Activated T-helper 17 cell treated with anti-CD3 and anti-CD28 coated beads, Interleukin-2, amount 50 U/mL, for 72 hours (primary cell): ENCODE measurements around the gene TSHZ2. TPM values are rescaled to one million over a fixed set of nuclear protein-coding genes. Genes with fewer than 3 reads are reported as not detected.
A peak's percentile ranks its signal among the peaks of the same experiment; 100 is the strongest.

Experiments used
- ATAC-seq: fragments of 150-1000 bp; cut with Tn5 transposase; replicated peaks from 2 replicates; pipeline ENCODE4 v1.10.0; 2021; ENCODE audit warnings: mild to moderate bottlenecking, moderate library complexity
- H3K27ac Mint-ChIP-seq: one replicate; pipeline ENCODE4 v1.8.0; 2022; ENCODE audit warnings: mixed read lengths
- H3K27me3 Mint-ChIP-seq: one replicate; pipeline ENCODE4 v1.8.0; 2022; ENCODE audit warnings: mixed read lengths
- H3K36me3 Mint-ChIP-seq: one replicate; pipeline ENCODE4 v1.8.0; 2022; ENCODE audit warnings: low read depth, mild to moderate bottlenecking, mixed read lengths
- H3K4me1 Mint-ChIP-seq: one replicate; pipeline ENCODE4 v1.8.0; 2022; ENCODE audit warnings: mixed read lengths
- H3K4me3 Mint-ChIP-seq: one replicate; pipeline ENCODE4 v1.8.0; 2022; ENCODE audit warnings: mild to moderate bottlenecking, mixed read lengths
- H3K9me3 Mint-ChIP-seq: one replicate; pipeline ENCODE4 v1.8.0; 2022; ENCODE audit warnings: mixed read lengths
- total RNA-seq, 2 donors: library from RNA; stranded (reverse); gene quantifications; one replicate each; pipeline ENCODE4 v1.2.3, GENCODE V29; 2022

TSHZ2 gene
- total RNA-seq, 2 donors from 2014 or later = 29.8 to 58.2 TPM

DNA sequence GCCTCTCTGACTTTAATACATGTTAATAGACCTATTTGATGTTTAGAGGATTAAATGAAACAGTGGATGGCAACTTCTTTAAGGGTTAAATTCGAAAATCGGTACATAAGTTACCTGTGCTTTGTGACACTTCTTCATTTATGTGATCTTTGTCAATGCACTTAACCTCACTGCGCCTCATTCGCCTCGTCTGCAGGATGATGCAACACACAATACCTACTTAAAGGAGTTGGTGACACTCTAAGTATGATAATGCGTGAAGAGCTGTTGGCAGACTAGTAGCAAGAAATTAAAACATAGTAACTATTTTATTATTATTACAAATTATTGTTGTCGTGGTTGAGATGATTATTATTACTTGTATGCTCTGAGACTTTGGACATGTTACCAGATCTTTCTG, 92.8 kb downstream of the TSHZ2 start:
- Mint-ChIP-seq H3K9me3 (no peaks in the 10 kb centered on the region), H3K27ac (no peak overlapping the region), H3K36me3 (peaks cover 15% of the 10 kb centered on the region), H3K4me3 (no peak overlapping the region), H3K27me3 (peaks cover 3% of the 10 kb centered on the region), H3K4me1 (peaks cover 30% of the 10 kb centered on the region)
- no peak for ATAC-seq

DNA sequence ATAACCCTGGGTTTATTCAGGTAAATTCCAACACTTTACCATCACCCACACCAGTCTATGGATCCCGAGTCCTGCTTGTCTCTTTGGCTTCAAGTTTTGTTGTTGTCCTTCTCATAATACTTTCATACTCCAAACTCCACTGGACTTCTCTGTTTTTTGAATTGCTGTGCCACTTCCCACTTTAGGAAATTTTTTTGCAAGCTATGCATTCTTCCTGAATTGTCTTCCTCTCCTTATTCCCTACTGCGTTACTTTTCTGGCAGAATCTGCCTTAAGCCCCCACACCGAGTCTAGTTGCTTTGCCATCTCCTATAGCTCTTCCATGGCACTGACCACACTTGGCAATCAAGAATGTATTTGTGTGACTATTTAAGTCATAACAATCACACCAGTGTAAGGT, 96.1 kb downstream of the TSHZ2 start:
- Mint-ChIP-seq H3K36me3 (peaks cover 21% of the 10 kb centered on the region), H3K27me3 (peaks cover 6% of the 10 kb centered on the region), H3K4me1 (peaks cover 22% of the 10 kb centered on the region), H3K27ac (no peak overlapping the region), H3K9me3 (no peaks in the 10 kb centered on the region), H3K4me3 (no peak overlapping the region)
- no peak for ATAC-seq

DNA sequence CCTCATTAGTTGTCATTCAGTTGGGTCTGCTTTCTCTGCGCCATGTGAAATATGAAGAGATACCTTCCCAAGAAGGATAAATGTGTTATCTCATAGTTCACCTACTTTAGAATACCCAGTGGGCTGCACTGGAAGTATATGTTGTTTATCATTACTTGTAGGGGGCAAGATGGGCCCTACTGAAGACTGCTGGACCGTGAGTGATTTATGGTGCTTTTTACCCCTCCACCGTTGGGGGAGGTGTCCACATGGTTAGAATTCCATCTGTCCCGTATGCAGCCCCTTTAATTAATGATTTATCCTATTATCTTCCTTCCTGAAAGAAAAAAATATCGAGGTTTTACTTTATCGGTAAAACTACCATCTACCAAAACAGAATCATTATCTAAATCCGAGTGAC, 97.0 kb downstream of the TSHZ2 start:
- Mint-ChIP-seq H3K4me3 (no peak overlapping the region), H3K27me3 (peaks cover 8% of the 10 kb centered on the region), H3K36me3 (peaks cover 25% of the 10 kb centered on the region), H3K27ac (peak overlapping the region; percentile 90), H3K4me1 (peaks cover 30% of the 10 kb centered on the region), H3K9me3 (peaks cover 4% of the 10 kb centered on the region)
- ATAC-seq = no peak

DNA sequence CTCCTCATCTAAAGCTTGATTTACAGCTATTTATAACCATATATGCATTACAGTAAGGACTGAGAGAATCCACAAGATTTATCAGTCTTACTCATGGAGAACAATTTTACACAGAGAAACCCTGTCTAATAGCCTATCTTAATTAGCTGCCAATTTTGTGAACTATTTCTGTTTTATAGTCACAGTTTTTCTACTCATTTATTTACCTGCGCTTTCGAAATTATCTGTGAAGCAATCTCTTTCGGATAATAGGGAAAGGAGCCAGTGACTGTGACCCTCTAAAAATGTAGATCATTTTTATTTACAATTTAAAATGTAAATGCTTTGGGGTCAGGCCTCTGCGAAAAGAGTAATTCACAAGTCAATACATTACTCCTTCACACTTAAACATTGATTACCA, 98.1 kb downstream of the TSHZ2 start:
- Mint-ChIP-seq H3K27ac (peak overlapping the region; percentile 90), H3K4me1 (peaks cover 31% of the 10 kb centered on the region), H3K27me3 (peaks cover 8% of the 10 kb centered on the region), H3K36me3 (peaks cover 27% of the 10 kb centered on the region), H3K9me3 (peaks cover 4% of the 10 kb centered on the region), H3K4me3 (peak overlapping the region; percentile 69)
- peak; percentile 13 for ATAC-seq

DNA sequence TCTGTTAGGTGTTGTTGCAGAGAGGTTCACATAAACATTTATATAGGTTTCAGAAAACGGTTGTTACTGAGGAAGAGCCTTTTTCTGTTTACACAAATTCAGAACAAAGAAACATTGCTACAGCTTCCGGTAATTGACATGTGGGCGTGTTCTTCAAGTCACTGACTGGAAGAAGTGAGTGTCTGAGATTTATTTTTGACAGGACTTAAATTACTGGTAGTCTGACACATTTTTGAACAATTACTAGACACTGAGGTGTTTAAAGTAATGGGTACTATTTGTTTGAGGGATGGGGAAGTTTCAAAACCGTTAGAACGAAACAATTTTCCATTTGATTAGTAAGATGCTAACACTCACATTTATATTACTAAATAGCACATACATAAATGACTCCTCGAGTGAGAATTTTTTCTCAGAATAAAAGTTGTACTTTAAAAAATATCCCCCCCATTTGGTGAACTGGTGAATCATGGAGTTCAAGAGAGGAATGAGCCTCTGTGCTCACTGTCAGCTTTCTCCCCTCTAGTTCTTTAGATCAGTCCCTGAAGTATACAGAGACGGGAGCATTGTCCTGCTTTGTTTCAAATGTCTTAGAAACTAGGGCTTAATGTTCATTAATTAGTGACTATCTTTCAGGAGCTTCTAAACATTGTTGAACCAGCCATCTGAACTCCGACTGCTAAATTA, 98.7 kb downstream of the TSHZ2 start:
- Mint-ChIP-seq H3K9me3 (peaks cover 4% of the 10 kb centered on the region), H3K4me3 (peak overlapping the region; percentile 69), H3K36me3 (peaks cover 27% of the 10 kb centered on the region), H3K27ac (peak overlapping the region; percentile 90), H3K27me3 (peaks cover 8% of the 10 kb centered on the region), H3K4me1 (peaks cover 31% of the 10 kb centered on the region)
- ATAC-seq = peak; percentile 75

DNA sequence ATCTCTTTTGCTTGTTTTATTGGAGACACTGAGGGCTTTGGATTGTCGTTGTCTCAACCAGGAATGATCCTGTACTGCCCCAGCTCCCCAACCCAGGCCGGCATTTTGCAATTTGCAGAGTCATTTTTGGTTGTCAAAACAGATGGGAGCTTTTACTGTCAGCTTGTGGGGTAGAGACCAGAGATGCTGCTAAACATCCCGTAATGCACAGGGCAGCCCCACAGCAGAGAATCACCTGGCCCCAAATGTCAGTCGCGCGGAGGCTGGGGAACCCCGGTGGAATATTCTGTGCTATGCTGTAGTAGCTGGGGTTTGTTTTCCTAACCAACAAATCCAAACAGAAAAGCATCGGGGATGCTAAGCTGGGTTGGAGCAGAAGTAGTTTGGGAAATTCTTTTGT, 99.7 kb downstream of the TSHZ2 start:
- H3K4me1 Mint-ChIP-seq = peaks cover 29% of the 10 kb centered on the region
- H3K36me3 Mint-ChIP-seq = peaks cover 21% of the 10 kb centered on the region
- peak overlapping the region; percentile 90 for H3K27ac Mint-ChIP-seq
- H3K9me3 Mint-ChIP-seq = peaks cover 4% of the 10 kb centered on the region
- ATAC-seq = peak; percentile 42
- peak overlapping the region; percentile 69 for H3K4me3 Mint-ChIP-seq
- peaks cover 7% of the 10 kb centered on the region for H3K27me3 Mint-ChIP-seq

DNA sequence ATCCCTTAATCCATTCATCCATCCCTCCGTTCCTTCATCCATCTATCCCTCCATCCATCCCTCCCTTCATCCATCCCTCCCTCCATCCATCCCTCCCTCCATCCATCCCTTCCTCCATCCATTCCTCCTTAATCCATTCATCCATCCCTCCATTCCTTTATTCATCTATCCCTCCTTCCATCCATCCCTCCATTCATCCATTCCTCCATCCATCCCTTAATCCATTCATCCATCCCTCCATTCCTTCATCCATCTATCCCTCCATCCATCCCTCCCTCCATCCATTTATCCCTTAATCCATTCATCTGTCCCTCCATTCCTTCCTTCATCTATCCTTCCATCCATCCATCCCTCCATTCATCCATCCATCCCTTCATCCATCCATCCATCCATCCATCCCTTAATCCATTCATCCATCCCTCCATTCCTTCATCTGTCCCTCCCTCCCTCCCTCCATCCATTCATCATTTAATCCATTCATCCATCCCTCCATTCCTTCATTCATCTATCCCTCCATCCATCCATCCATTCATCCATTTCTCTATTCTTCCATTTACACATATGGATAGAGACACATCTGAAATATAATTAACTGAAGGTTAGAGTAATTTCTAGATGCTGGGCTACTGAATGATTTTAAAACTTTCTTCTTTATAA, 100.9 kb downstream of the TSHZ2 start:
- Mint-ChIP-seq H3K27me3 (peaks cover 6% of the 10 kb centered on the region), H3K4me3 (peak overlapping the region; percentile 69), H3K27ac (peak overlapping the region; percentile 90), H3K4me1 (peaks cover 20% of the 10 kb centered on the region), H3K36me3 (peaks cover 12% of the 10 kb centered on the region), H3K9me3 (peaks cover 4% of the 10 kb centered on the region)
- ATAC-seq = no peak

DNA sequence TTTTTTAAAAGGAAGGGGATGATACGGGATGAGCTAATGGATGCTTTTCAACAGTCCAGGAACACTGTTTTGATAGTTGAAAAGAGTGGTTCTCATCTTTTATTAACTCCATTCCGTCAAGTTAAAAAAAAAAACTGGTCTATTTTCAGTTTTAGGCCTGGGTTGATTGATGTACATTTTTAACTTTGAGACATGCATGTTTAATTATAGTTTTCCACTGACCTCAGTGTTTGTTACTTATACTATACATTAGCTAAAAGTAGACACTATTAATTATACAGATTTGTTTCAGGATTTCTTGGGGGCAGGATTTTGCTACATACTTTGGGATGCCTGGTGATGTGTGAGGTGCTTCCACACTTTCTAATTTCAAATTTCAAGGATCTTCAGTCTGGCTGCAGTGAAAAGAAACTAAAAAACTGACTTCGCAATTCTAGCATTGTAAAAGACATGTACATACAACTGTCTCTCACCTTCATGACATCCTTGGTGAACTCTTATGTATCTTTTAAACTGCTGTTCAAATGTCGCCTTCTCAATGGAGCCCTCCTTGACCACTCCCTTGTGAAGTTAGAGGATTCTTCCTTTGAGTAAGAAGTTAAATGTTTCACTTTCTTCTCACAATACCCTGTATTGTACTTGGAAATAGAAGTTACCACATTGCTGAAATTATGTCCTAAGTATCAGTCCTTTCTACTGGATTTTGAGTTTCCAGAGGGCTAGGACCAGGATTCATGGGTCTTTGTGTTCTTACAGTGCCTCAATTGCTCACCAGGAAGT, 101.7 kb downstream of the TSHZ2 start:
- peak overlapping the region; percentile 69 for H3K4me3 Mint-ChIP-seq
- peaks cover 4% of the 10 kb centered on the region for H3K9me3 Mint-ChIP-seq

DNA sequence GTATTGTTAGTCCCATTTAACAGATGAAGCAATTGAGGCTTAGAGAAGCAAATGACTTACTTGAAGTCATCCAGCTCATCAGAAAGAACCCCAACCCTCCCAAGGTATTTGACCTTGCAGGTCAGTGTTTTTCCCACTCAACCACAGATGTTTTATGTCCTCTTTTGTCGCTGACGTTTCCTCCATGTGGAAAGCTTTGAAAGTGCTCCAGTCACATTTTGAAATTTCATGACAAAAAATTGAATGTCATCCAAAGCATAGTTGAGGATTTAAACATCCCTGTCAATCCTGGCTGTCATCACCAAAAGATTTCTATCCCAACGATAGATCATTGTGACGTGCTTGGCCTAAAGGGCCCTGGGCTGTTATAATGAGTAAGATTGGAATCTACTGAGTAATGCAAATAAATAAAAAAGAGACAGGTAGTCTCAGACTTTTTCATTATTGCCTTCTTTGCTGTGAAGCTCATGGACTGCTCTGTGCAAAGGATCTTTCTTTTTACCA, 102.7 kb downstream of the TSHZ2 start:
- peaks cover 4% of the 10 kb centered on the region for H3K9me3 Mint-ChIP-seq
- H3K27ac Mint-ChIP-seq = no peak overlapping the region
- peaks cover 6% of the 10 kb centered on the region for H3K27me3 Mint-ChIP-seq
- no peak for ATAC-seq
- H3K4me3 Mint-ChIP-seq = no peak overlapping the region
- peaks cover 17% of the 10 kb centered on the region for H3K4me1 Mint-ChIP-seq
- H3K36me3 Mint-ChIP-seq = peaks cover 12% of the 10 kb centered on the region

More for the DNA sequence above, 101.7 kb downstream of the TSHZ2 start:
- peaks cover 6% of the 10 kb centered on the region for H3K27me3 Mint-ChIP-seq
- H3K4me1 Mint-ChIP-seq = peaks cover 20% of the 10 kb centered on the region
- H3K27ac Mint-ChIP-seq = peak overlapping the region; percentile 90
- peaks cover 12% of the 10 kb centered on the region for H3K36me3 Mint-ChIP-seq
- ATAC-seq = no peak

DNA sequence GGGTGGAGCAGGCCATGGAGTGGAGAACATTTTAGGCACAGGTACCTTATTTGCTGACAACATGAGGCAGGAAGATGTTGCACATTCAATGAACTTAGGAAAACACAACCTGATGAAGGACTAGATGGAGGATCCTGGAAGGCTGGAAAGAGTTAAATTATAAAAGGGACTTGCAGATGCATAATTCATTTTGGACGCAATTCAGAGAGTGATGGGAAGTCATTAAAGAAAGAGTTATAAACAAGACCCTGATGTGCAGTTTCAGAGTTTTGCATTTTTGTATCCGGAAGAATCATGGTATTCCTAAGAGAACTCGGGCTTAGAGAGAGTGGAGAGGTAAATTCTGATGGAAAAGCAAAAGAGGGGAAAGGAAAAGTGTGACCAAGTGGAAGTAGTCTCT, 104.5 kb downstream of the TSHZ2 start:
- no peak for ATAC-seq
- Mint-ChIP-seq H3K4me3 (no peak overlapping the region), H3K27ac (no peak overlapping the region), H3K27me3 (peaks cover 6% of the 10 kb centered on the region), H3K36me3 (peaks cover 11% of the 10 kb centered on the region), H3K9me3 (peaks cover 4% of the 10 kb centered on the region), H3K4me1 (peaks cover 21% of the 10 kb centered on the region)

DNA sequence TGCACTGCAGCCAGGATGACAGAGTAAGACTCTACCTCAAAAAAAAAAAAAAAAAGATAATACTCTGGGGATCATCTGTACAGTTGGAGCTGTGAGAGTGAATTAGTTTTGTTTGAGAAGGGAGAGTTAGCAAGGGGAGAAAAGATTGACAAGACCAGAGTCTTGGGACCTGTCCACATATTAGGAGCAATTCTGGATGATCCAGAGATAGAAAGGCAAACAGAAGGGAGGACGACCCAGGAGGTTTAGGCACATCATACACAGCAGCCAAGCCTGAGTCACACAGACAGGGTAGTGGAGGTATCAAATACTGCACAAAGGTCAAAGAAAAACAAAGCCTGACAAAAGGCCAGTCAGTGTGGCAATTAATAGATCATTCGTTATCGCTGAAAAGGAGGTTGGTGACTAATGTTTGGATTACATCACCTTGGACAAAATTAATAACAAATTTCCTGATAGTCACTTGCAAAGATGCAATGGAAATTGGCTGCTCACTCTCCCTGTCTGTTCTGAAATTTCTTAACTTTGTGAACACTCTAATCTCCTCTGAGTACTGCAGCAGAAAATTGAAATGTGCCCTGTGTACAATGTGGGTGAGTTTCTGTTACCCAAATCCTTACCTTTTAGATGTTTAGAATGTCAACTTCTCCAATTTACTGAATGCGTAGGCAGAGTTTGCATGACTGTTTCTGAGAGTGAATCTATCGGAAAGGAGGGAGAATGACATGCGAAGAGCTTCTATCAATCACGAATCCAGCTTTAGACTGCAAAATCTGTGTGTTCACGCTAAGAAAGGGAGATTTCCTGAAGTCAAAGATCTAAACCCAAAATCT, 105.4 kb downstream of the TSHZ2 start:
- Mint-ChIP-seq H3K27me3 (peaks cover 6% of the 10 kb centered on the region), H3K4me3 (no peak overlapping the region), H3K9me3 (peaks cover 4% of the 10 kb centered on the region), H3K27ac (no peak overlapping the region), H3K4me1 (peaks cover 21% of the 10 kb centered on the region), H3K36me3 (peaks cover 11% of the 10 kb centered on the region)
- ATAC-seq = peak; percentile 82

DNA sequence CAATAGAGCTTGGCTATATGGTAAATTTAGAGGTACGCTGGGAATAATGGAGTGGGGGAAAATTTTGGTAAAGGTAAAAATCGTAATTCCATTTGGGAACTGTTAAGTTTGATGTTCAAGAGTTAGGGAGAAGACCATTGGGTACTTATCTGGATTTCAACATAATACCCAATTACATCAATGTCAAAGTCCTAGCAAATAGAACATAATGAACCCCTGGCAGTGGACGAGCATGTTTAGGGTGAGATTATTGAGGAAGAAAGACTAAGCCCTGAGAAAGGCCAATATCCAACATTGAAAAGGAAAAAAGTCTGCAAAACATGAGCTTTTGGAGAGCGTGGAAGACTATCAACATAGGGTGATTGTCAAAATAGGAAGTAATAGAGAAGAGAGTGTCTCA, 106.6 kb downstream of the TSHZ2 start:
- H3K4me3 Mint-ChIP-seq = no peak overlapping the region
- H3K27ac Mint-ChIP-seq = no peak overlapping the region
- H3K27me3 Mint-ChIP-seq = no peaks in the 10 kb centered on the region
- H3K9me3 Mint-ChIP-seq = peaks cover 3% of the 10 kb centered on the region
- ATAC-seq = no peak
- peaks cover 10% of the 10 kb centered on the region for H3K36me3 Mint-ChIP-seq
- peaks cover 10% of the 10 kb centered on the region for H3K4me1 Mint-ChIP-seq

DNA sequence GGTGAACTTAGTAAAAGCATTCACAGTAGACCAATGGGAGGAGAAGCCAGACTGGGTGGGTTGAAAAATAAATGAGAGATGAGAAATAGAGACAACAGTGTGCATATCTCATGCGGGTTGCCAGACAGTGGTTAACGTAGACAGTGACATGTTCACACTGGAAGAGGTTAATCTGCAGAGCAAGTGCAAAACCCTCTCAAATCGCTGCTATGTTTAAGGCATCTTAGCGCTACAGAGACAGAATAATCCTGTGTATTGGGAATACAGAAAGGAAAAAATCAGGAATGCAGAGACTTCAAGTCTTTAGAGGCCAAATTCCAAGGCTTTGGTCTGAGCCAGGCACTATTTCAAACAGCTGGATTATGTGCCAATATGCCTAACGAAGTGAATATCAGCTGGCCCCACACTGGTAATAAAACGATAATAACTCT, 107.1 kb downstream of the TSHZ2 start:
- Mint-ChIP-seq H3K36me3 (peaks cover 5% of the 10 kb centered on the region), H3K4me3 (no peak overlapping the region), H3K4me1 (peaks cover 5% of the 10 kb centered on the region), H3K27ac (no peak overlapping the region), H3K9me3 (no peaks in the 10 kb centered on the region), H3K27me3 (no peaks in the 10 kb centered on the region)
- no peak for ATAC-seq
